Activated naive CD4-positive, alpha-beta T cell treated with anti-CD3 and anti-CD28 coated beads, Interleukin-2, amount 10 ng/mL, durations not matched to agents 7 days and 5 days (primary cell): Measurements from ENCODE around the gene PRR19.
"Not testable (repeated sequence)": the region's sequence is repeated elsewhere in the genome, so short reads cannot be mapped to it uniquely, and the experiment has no call there.

ENCODE experiments used
- CTCF ChIA-PET: fragments of 350-600 bp; sonication (Branson Sonifier 250); formaldehyde crosslinking; loops from one replicate; lab custom pipeline; 2021; ENCODE audit warnings: antibody characterized with exemption; lab: Charles Lee
- DNase-seq: peaks from one replicate; pipeline ENCODE4 v3.0.0-alpha.2; 2020
- H3K27ac Mint-ChIP-seq: one replicate; pipeline ENCODE4 v1.8.0; 2021; ENCODE audit warnings: mild to moderate bottlenecking, moderate library complexity, mixed read lengths
- H3K27me3 Mint-ChIP-seq: one replicate; pipeline ENCODE4 v1.8.0; 2021; ENCODE audit warnings: mild to moderate bottlenecking, mixed read lengths
- H3K36me3 Mint-ChIP-seq: one replicate; pipeline ENCODE4 v1.8.0; 2021; ENCODE audit warnings: mixed read lengths
- H3K4me1 Mint-ChIP-seq: one replicate; pipeline ENCODE4 v1.8.0; 2021; ENCODE audit warnings: mixed read lengths
- H3K4me3 Mint-ChIP-seq: one replicate; pipeline ENCODE4 v1.8.0; 2021; ENCODE audit warnings: mild to moderate bottlenecking, moderate library complexity, mixed read lengths
- H3K9me3 Mint-ChIP-seq: one replicate; pipeline ENCODE4 v1.8.0; 2021; ENCODE audit warnings: mixed read lengths

Gene PRR19

GRCh38 chr19:42325896-42326771, 24.2 kb downstream of the PRR19 start:
- CTCF ChIA-PET, result interaction anchor here (1.1 kb wide), 1 partner anchor 10 kb away, joined by 3 read pairs; no protein-coding TSS in a partner anchor
- peaks cover 24% of the 10 kb centered on the region for H3K4me1 Mint-ChIP-seq
- H3K27ac Mint-ChIP-seq, result peak overlapping the region; percentile 79
- H3K27me3 Mint-ChIP-seq, result peaks cover 47% of the 10 kb centered on the region
- H3K36me3 Mint-ChIP-seq, result peaks cover 3% of the 10 kb centered on the region
- H3K4me3 Mint-ChIP-seq, result peak overlapping the region; percentile 88
- H3K9me3 Mint-ChIP-seq, result no peaks in the 10 kb centered on the region
- DNase-seq, result peak; percentile 45

DNA sequence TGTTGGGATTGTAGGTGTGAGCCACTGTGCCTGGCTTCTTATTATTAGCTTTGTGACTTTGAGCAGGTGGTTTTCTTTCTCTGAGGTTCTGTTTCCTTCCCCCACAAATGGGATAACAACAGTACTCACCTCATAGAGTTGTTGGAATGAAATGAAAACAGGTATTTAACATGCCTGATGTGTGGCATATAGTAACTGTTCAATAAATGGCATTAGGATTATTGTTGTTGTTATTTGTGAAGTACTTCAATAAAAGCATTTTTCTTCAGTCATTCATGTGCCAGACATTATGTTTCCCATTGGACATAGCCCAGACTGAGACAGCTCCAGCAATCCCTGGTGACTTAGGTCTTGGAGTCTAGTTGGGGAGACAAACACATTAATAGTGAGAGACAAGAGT, 25.0 kb downstream of the PRR19 start:
- peak overlapping the region; percentile 88 for H3K4me3 Mint-ChIP-seq
- H3K27me3 Mint-ChIP-seq, result peaks cover 39% of the 10 kb centered on the region
- peaks cover 3% of the 10 kb centered on the region for H3K36me3 Mint-ChIP-seq
- H3K27ac Mint-ChIP-seq, result no peak overlapping the region
- no peaks in the 10 kb centered on the region for H3K9me3 Mint-ChIP-seq
- CTCF ChIA-PET, result interaction anchor here (0.5 to 1.1 kb wide), 2 partner anchors 11 to 143 kb away, joined by 3 read pairs; no protein-coding TSS in a partner anchor
- no peak for DNase-seq
- H3K4me1 Mint-ChIP-seq, result peaks cover 24% of the 10 kb centered on the region

GRCh38 chr19:42327381-42327780, 25.4 kb downstream of the PRR19 start:
- no peak overlapping the region for H3K27ac Mint-ChIP-seq
- H3K9me3 Mint-ChIP-seq, result no peaks in the 10 kb centered on the region
- H3K4me3 Mint-ChIP-seq, result no peak overlapping the region
- peaks cover 24% of the 10 kb centered on the region for H3K4me1 Mint-ChIP-seq
- DNase-seq, result no peak
- H3K36me3 Mint-ChIP-seq, result peaks cover 3% of the 10 kb centered on the region
- peaks cover 35% of the 10 kb centered on the region for H3K27me3 Mint-ChIP-seq
- CTCF ChIA-PET, result interaction anchor here (0.5 to 1.5 kb wide), 3 partner anchors 12 to 144 kb away, joined by 3 read pairs; no protein-coding TSS in a partner anchor

- no peaks in the 10 kb centered on the region for H3K9me3 Mint-ChIP-seq
- H3K4me3 Mint-ChIP-seq, result no peak overlapping the region
Observed at GRCh38 chr19:42328106-42328505, 26.2 kb downstream of the PRR19 start.

GRCh38 chr19:42328854-42329253, 26.9 kb downstream of the PRR19 start:
- CTCF ChIA-PET, result interaction anchor here (0.7 to 1.5 kb wide), 2 partner anchors 8 to 110 kb away, joined by 3 read pairs; no protein-coding TSS in a partner anchor
- H3K9me3 Mint-ChIP-seq, result no peaks in the 10 kb centered on the region
- no peak overlapping the region for H3K4me3 Mint-ChIP-seq
- H3K27ac Mint-ChIP-seq, result no peak overlapping the region
- H3K27me3 Mint-ChIP-seq, result peaks cover 20% of the 10 kb centered on the region
- H3K36me3 Mint-ChIP-seq, result peaks cover 3% of the 10 kb centered on the region
- H3K4me1 Mint-ChIP-seq, result peaks cover 21% of the 10 kb centered on the region
- no peak for DNase-seq

More at GRCh38 chr19:42328106-42328505, 26.2 kb downstream of the PRR19 start:
- DNase-seq, result no peak
- H3K27ac Mint-ChIP-seq, result no peak overlapping the region
- H3K4me1 Mint-ChIP-seq, result peaks cover 24% of the 10 kb centered on the region
- H3K27me3 Mint-ChIP-seq, result peaks cover 28% of the 10 kb centered on the region
- CTCF ChIA-PET, result interaction anchor here (0.7 to 1.5 kb wide), 2 partner anchors 9 to 111 kb away, joined by 3 read pairs; no protein-coding TSS in a partner anchor
- peaks cover 3% of the 10 kb centered on the region for H3K36me3 Mint-ChIP-seq

- CTCF ChIA-PET, result interaction anchor here (0.5 kb wide), 1 partner anchor 195 kb away, joined by 5 read pairs; no protein-coding TSS in a partner anchor
Observed at GRCh38 chr19:42330241-42330711, 28.3 kb downstream of the PRR19 start.

DNA sequence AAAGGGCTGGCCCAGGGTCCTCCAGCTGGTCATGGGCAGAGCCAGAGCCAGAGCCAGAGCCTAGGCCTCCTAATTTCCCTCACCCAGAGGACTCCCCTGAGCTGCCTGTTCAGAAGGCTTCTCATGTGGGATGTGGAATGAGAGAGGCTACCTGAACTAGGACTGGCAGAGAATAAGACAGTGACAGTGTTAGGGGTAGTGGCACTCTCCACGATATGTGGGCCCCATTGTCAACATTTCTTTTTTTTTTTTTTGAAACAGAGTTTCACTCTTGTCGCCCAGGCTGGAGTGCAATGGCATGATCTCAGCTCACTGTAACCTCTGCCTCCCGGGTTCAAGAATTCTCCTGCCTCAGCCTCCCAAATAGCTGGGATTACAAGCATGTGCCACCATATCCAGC, 29.4 kb downstream of the PRR19 start:
- H3K4me1 Mint-ChIP-seq, H3K9me3 Mint-ChIP-seq, H3K4me3 Mint-ChIP-seq, H3K27ac Mint-ChIP-seq, H3K27me3 Mint-ChIP-seq, CTCF ChIA-PET, DNase-seq, H3K36me3 Mint-ChIP-seq: not testable (repeated sequence)

More at GRCh38 chr19:42330241-42330711, 28.3 kb downstream of the PRR19 start:
- H3K9me3 Mint-ChIP-seq, result no peaks in the 10 kb centered on the region
- DNase-seq, result no peak
- H3K4me1 Mint-ChIP-seq, result peaks cover 14% of the 10 kb centered on the region
- H3K4me3 Mint-ChIP-seq, result no peak overlapping the region
- H3K36me3 Mint-ChIP-seq, result no peaks in the 10 kb centered on the region
- peaks cover 6% of the 10 kb centered on the region for H3K27me3 Mint-ChIP-seq
- H3K27ac Mint-ChIP-seq, result no peak overlapping the region

DNA sequence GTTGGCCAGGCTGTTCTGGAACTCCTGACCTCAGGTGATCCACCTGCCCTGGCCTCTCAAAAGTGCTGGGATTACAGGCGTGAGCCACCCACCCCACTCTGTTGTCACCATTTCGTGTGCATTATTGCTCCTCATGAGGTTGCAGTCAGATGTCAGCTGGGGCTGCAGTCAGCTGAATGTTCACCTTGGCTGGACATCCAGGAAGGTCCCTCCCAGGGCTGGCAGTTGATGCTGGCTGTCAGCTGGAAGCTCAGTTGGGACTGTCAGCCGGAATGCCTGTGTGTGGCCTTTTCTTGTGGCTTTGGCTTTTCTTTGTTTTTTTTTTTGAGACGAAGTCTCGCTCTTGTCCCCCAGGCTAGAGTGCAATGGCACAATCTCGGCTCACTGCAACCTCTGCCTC, 30.1 kb downstream of the PRR19 start:
- no peak overlapping the region for H3K4me3 Mint-ChIP-seq
- peaks cover 2% of the 10 kb centered on the region for H3K4me1 Mint-ChIP-seq
- H3K36me3 Mint-ChIP-seq, result no peaks in the 10 kb centered on the region
- no peak for DNase-seq
- CTCF ChIA-PET, result no interaction called here
- H3K27ac Mint-ChIP-seq, result no peak overlapping the region
- H3K9me3 Mint-ChIP-seq, result no peaks in the 10 kb centered on the region
- H3K27me3 Mint-ChIP-seq, result peaks cover 4% of the 10 kb centered on the region

DNA sequence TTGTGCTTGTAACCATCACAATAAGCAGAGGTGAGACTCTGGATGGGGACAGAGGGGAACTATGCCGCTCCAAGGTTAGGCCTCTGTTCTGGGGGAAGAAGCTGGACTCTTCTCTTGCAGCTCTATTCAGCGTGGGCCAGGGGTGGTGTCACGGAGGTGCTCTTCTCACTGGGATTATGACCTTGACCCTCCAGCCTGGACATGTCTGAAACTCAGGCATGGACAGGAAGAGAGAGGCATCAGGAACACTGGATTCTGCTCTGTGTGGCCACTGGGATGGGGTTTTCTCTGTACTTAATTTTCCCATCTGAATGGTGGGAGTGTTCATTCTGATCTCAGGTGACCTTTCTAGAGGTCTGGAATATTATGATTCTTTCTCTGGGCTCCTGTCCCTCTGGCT, 31.1 kb downstream of the PRR19 start:
- H3K27me3 Mint-ChIP-seq, result no peaks in the 10 kb centered on the region
- no peaks in the 10 kb centered on the region for H3K9me3 Mint-ChIP-seq
- no peaks in the 10 kb centered on the region for H3K4me1 Mint-ChIP-seq
- H3K36me3 Mint-ChIP-seq, result no peaks in the 10 kb centered on the region
- no peak overlapping the region for H3K4me3 Mint-ChIP-seq
- CTCF ChIA-PET, result no interaction called here
- DNase-seq, result no peak
- H3K27ac Mint-ChIP-seq, result no peak overlapping the region

DNA sequence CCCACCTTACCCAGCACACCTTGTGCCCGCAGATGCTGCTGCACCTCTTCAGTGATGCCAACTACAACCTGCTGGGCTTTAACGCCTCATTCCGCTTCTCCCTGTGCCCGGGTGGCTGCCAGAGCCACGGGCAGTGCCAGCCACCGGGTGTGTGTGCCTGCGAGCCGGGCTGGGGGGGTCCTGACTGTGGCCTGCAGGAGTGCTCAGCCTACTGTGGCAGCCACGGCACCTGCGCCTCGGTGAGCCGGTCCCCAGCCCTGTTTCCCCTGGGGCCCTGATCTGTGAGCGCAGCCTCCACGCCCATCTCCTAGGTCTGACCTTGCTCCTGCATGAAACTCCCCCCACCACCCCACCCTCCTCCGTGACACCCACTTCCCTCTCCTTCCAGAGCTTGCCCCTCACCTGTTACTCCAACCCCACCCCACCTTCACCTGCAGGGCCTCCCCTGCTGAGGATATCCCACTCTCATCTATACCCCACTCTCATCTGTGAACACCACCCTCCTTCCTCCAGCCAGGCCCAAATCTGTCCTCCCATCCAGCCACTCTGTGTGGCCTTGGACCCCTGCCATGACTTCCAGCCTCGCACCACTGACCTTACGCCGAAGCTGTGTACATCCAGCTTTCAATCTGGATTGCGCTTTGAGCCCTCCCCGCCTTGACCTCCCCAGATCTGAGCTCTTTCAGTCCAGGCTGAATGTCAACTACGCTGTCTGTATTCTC, 32.2 kb downstream of the PRR19 start:
- Mint-ChIP-seq H3K27ac (no peak overlapping the region), H3K27me3 (no peaks in the 10 kb centered on the region), H3K4me3 (no peak overlapping the region), H3K36me3 (no peaks in the 10 kb centered on the region), H3K9me3 (no peaks in the 10 kb centered on the region), H3K4me1 (no peaks in the 10 kb centered on the region)
- CTCF ChIA-PET, result no interaction called here
- no peak for DNase-seq

GRCh38 chr19:42334697-42335373, 32.9 kb downstream of the PRR19 start:
- no peaks in the 10 kb centered on the region for H3K36me3 Mint-ChIP-seq
- H3K27me3 Mint-ChIP-seq, result no peaks in the 10 kb centered on the region
- H3K4me3 Mint-ChIP-seq, result no peak overlapping the region
- H3K27ac Mint-ChIP-seq, result no peak overlapping the region
- H3K4me1 Mint-ChIP-seq, result no peaks in the 10 kb centered on the region
- DNase-seq, result no peak
- no peaks in the 10 kb centered on the region for H3K9me3 Mint-ChIP-seq
- CTCF ChIA-PET, result no interaction called here

GRCh38 chr19:42335374-42335936, 33.5 kb downstream of the PRR19 start:
- no peaks in the 10 kb centered on the region for H3K36me3 Mint-ChIP-seq
- H3K9me3 Mint-ChIP-seq, result no peaks in the 10 kb centered on the region
- no peaks in the 10 kb centered on the region for H3K27me3 Mint-ChIP-seq
- H3K4me1 Mint-ChIP-seq, result no peaks in the 10 kb centered on the region
- no peak for DNase-seq
- CTCF ChIA-PET, result no interaction called here
- H3K27ac Mint-ChIP-seq, result no peak overlapping the region
- no peak overlapping the region for H3K4me3 Mint-ChIP-seq

GRCh38 chr19:42335971-42336370, 34.0 kb downstream of the PRR19 start:
- DNase-seq, result no peak
- Mint-ChIP-seq H3K27me3 (no peaks in the 10 kb centered on the region), H3K27ac (no peak overlapping the region), H3K36me3 (no peaks in the 10 kb centered on the region), H3K4me3 (no peak overlapping the region), H3K9me3 (no peaks in the 10 kb centered on the region), H3K4me1 (no peaks in the 10 kb centered on the region)
- CTCF ChIA-PET, result no interaction called here
